HG03469 (cell line): ENCODE measurements around the gene TNXB.
"Not testable (repeated sequence)": the region's sequence is repeated elsewhere in the genome, so short reads cannot be mapped to it uniquely, and the experiment has no call there.

Experiments
- ATAC-seq: cut with Tn5 transposase; IDR thresholded peaks from one replicate; pipeline ENCODE4 v1.9.1; 2021; ENCODE audit warnings: mild to moderate bottlenecking, moderate library complexity, moderate number of reproducible peaks; ENCODE audit not compliant: unreplicated experiment

The TNXB gene

DNA sequence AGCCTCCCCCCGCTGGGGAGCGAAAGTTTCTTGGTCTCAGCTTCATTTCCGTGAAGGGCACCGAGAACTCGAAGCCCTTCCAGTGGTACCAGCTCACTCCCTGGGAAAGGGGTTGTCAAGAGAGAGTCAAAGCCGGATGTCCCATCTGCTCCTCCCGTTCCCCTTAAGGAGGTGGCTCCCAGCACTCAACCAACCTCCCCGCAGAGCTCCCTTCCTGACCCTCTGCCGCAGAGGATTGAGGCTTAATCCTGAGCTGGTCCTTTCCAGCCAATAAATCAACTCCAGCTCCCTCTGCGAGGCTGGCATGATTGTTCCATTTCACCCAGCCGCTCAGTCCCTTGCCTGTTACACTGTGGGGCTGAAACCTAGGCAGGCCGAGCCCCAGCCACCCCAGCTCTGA is 100.5 kb downstream of the TNXB start:
- ATAC-seq, result not testable (repeated sequence)

DNA sequence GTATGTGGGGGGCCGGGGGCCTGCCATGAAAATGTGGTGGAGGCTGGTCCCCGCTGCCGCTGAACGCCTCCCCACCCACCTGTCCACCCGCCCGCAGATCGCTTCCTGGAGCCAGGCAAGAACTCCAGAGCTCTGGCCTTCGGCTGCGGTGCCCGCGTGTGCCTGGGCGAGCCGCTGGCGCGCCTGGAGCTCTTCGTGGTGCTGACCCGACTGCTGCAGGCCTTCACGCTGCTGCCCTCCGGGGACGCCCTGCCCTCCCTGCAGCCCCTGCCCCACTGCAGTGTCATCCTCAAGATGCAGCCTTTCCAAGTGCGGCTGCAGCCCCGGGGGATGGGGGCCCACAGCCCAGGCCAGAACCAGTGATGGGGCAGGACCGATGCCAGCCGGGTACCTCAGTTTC is 101.1 kb downstream of the TNXB start:
- not testable (repeated sequence) for ATAC-seq

DNA sequence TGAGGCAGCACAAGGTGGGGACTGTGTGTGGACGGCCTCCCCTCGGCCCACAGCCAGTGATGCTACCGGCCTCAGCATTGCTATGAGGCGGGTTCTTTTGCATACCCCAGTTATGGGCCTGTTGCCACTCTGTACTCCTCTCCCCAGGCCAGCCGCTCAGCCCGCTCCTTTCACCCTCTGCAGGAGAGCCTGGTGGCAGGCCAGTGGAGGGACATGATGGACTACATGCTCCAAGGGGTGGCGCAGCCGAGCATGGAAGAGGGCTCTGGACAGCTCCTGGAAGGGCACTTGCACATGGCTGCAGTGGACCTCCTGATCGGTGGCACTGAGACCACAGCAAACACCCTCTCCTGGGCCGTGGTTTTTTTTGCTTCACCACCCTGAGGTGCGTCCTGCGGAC is 102.1 kb downstream of the TNXB start:
- not testable (repeated sequence) for ATAC-seq

- ATAC-seq, result not testable (repeated sequence)
Observed at GRCh38 chr6:32005991-32006529, 103.1 kb downstream of the TNXB start.

- not testable (repeated sequence) for ATAC-seq
Observed at GRCh38 chr6:32005538-32005880, 103.6 kb downstream of the TNXB start.

DNA sequence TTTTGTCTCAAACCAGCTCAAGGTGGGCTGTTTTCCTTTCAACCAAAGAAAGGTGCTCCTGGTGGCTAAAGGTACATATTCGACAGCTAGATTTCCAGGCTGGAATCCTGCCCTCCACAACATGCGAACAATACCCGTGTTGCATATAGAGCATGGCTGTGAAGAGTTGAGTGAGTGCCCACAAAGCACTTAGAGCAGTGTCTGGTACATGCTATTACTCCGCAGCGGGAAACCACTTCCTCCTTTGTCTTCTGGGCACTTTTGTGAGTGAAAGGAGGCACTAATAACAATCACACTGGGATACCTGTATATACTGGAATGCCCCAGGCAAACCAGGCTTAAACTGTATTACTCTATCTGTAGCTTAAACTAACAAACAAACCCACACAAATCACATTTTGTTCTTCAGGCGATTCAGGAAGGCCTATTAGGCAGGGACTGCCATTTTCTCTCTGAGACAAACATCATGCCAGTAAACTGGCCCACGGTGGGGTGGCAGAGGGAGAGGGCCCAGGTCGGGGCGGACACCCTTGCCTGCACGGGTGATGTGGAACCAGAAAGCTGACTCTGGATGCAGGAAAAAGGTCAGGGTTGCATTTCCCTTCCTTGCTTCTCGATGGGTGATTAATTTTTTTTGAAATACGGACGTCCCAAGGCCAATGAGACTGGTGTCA is 104.1 kb downstream of the TNXB start:
- ATAC-seq, result not testable (repeated sequence)

DNA sequence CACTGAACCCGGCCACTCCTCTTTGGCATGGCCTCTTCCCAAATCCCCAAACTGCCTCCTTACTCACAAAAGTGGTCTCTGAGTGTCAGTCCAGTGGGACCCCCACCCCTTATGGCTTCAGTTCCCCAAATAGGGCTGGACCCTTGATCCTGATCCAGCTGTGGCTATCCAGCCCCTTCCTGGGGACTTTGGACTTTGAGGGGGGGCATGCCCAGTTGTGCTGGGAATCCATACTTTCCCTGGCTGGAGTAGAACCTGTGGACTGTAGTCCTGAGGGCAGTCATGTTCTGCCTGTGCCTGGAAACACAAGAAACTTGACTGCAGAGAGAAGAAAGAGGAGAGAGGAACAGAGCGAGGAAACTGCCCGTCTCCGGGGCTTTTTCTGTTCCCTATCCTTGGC is 104.7 kb downstream of the TNXB start:
- ATAC-seq, result not testable (repeated sequence)

DNA sequence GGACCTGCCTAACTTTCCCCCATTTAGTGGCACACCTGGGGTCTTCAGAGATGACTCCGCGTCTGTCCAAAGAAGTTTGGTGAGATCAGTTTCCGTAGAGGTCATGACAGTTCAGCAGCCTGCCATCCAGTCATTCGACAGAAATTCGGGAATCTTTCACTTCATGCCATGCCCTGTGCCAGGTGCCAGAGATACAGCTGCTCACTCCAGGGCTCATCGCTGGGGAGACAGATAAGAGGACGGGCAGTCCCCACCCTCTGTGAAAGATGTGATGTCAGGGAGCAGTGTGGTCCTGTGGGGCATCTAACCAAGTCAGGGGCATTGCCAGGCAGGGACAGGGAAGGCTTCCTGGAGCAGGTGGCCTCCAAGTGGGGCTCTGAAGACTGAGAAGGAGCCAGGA is 105.8 kb downstream of the TNXB start:
- ATAC-seq, result not testable (repeated sequence)

GRCh38 chr6:32002546-32003268 is 106.4 kb downstream of the TNXB start:
- not testable (repeated sequence) for ATAC-seq

- not testable (repeated sequence) for ATAC-seq
Observed at GRCh38 chr6:31996385-31996784, 112.8 kb downstream of the TNXB start.

GRCh38 chr6:31994421-31994820 is 114.7 kb downstream of the TNXB start:
- not testable (repeated sequence) for ATAC-seq
